ENCODE data around the gene OR52K1. TPM values are rescaled to one million over a fixed set of nuclear protein-coding genes. Genes with fewer than 3 reads are reported as not detected.

Gene OR52K1
- not detected for total RNA-seq
- 0.01 TPM for polyA plus RNA-seq (2013, experiment 1 of 2)
- 0.01 TPM for polyA plus RNA-seq (2013, experiment 2 of 2)
- total RNA-seq, result 0 to 0.70 (median 0) reads per million in 172 experiments

GRCh38 chr11:4482445-4482844 is at the start of gene OR52K1:
Gene OR52K1, plus strand, starts transcription at chr11:4482646. Its CDS starts 6,255 bp downstream, at chr11:4488901.
- H3K27me3 Mint-ChIP-seq, result peaks cover 7% of the 10 kb centered on the region

GRCh38 chr11:4433856-4434255 is 48.6 kb upstream of the OR52K1 start:
- intact Hi-C loops (cut with DNase I, micrococcal nuclease), result no loop called here
- H3K4me1 Mint-ChIP-seq (ENCODE audit: low read depth), result no peaks in the 10 kb centered on the region
- H3K36me3 ChIP-seq (ENCODE audit: insufficient read depth, low read length), result no peaks in the 10 kb centered on the region
- no peak overlapping the region for H3K27ac Mint-ChIP-seq
- peaks cover 0 to 6% of the 10 kb centered on the region in 2 experiments for H3K27me3 ChIP-seq (ENCODE audit: control insufficient read depth in 1 of 2, insufficient read depth in 2 of 2, low read length in 2 of 2)
- ATAC-seq (ENCODE audit: poor library complexity) (no peak), DNase-seq (peak in 2 of 14 experiments; percentile 27 to 48)
- no peak overlapping the region for H3K27ac ChIP-seq (ENCODE audit: low read depth in 1 of 2, low read length in 2 of 2)
- CTCF ChIA-PET, result no interaction called here
- POLR2A ChIA-PET, result no interaction called here
- H3K9me3 ChIP-seq (ENCODE audit: control insufficient read depth in 1 of 2, insufficient read depth in 1 of 2, low read length in 2 of 2), result no peaks in the 10 kb centered on the region
- H3K9me3 Mint-ChIP-seq, result no peaks in the 10 kb centered on the region
- H3K36me3 Mint-ChIP-seq (ENCODE audit: low read depth), result no peaks in the 10 kb centered on the region
- H3K27me3 Mint-ChIP-seq, result peaks cover 44% of the 10 kb centered on the region
- H3K4me1 ChIP-seq (ENCODE audit: insufficient read depth, low read length), result no peaks in the 10 kb centered on the region
- H3K4me3 ChIP-seq (ENCODE audit: low read length), result no peak overlapping the region
- H3K4me3 Mint-ChIP-seq, result no peak overlapping the region
- TF ChIP-seq, protein P1, sequence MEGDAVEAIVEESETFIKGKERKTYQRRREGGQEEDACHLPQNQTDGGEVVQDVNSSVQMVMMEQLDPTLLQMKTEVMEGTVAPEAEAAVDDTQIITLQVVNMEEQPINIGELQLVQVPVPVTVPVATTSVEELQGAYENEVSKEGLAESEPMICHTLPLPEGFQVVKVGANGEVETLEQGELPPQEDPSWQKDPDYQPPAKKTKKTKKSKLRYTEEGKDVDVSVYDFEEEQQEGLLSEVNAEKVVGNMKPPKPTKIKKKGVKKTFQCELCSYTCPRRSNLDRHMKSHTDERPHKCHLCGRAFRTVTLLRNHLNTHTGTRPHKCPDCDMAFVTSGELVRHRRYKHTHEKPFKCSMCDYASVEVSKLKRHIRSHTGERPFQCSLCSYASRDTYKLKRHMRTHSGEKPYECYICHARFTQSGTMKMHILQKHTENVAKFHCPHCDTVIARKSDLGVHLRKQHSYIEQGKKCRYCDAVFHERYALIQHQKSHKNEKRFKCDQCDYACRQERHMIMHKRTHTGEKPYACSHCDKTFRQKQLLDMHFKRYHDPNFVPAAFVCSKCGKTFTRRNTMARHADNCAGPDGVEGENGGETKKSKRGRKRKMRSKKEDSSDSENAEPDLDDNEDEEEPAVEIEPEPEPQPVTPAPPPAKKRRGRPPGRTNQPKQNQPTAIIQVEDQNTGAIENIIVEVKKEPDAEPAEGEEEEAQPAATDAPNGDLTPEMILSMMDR (IDR thresholded peaks at IDR 0.05), result no peak

More at GRCh38 chr11:4482445-4482844, at the start of gene OR52K1:
- no peaks in the 10 kb centered on the region for H3K36me3 Mint-ChIP-seq (ENCODE audit: low read depth)
- intact Hi-C loops (cut with DNase I, micrococcal nuclease), result no loop called here
- no peak within 1 kb of the TSS for H3K4me3 ChIP-seq (ENCODE audit: low read length)
- no peaks in the 10 kb centered on the region for H3K4me1 Mint-ChIP-seq (ENCODE audit: low read depth)
- H3K27ac Mint-ChIP-seq, result no peak within 1 kb of the TSS
- H3K9me3 Mint-ChIP-seq, result no peaks in the 10 kb centered on the region
- no peak within 1 kb of the TSS for H3K27ac ChIP-seq (ENCODE audit: low read depth in 1 of 2, low read length in 2 of 2)
- ATAC-seq (ENCODE audit: poor library complexity) (no peak), DNase-seq (peak in 2 of 14 experiments; percentile 13 to 16)
- H3K36me3 ChIP-seq (ENCODE audit: insufficient read depth, low read length), result no peaks in the 10 kb centered on the region
- ChIA-PET POLR2A (no interaction called here), CTCF (no interaction called here)
- no peaks in the 10 kb centered on the region for H3K4me1 ChIP-seq (ENCODE audit: insufficient read depth, low read length)
- H3K9me3 ChIP-seq (ENCODE audit: control insufficient read depth in 1 of 2, insufficient read depth in 1 of 2, low read length in 2 of 2), result no peaks in the 10 kb centered on the region
- H3K27me3 ChIP-seq (ENCODE audit: control insufficient read depth in 1 of 2, insufficient read depth in 2 of 2, low read length in 2 of 2), result peaks cover 4 to 5% of the 10 kb centered on the region in 2 experiments
- TF ChIP-seq, protein P1 (IDR thresholded peaks at IDR 0.05), result no peak
- H3K4me3 Mint-ChIP-seq, result no peak within 1 kb of the TSS

DNA sequence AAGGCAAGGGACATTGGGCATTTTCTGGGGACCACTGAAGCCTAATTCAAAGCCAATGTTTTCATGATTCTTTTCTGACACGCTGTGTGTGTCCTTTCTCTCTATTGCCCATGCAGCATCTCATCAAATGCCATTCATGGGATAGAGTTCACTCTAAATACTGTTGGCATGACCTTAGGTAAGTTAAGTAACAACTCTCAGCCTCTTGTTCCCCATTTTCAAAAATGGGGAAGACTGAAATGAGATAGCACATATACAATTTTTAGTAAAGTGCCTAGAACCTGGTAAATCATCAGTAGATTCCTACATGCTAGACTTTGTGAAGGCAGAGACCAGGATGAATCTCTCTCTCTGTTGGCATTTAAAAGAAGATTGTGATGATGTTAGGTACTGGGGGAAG is 46.0 kb upstream of the OR52K1 start:
- ChIA-PET CTCF (no interaction called here), POLR2A (no interaction called here)
- ATAC-seq (ENCODE audit: poor library complexity) (no peak), DNase-seq (no peak)
- Histone ChIP-seq H3K36me3 (ENCODE audit: insufficient read depth, low read length) (no peaks in the 10 kb centered on the region), H3K4me3 (ENCODE audit: low read length) (no peak overlapping the region), H3K27me3 (ENCODE audit: control insufficient read depth in 1 of 2, insufficient read depth in 2 of 2, low read length in 2 of 2) (peaks cover 0 to 6% of the 10 kb centered on the region in 2 experiments), H3K4me1 (ENCODE audit: insufficient read depth, low read length) (no peaks in the 10 kb centered on the region), H3K9me3 (ENCODE audit: control insufficient read depth in 1 of 2, insufficient read depth in 1 of 2, low read length in 2 of 2) (no peaks in the 10 kb centered on the region), H3K27ac (ENCODE audit: low read depth in 1 of 2, low read length in 2 of 2) (no peak overlapping the region)
- H3K4me3 Mint-ChIP-seq, result no peak overlapping the region
- no peaks in the 10 kb centered on the region for H3K4me1 Mint-ChIP-seq (ENCODE audit: low read depth)
- TF ChIP-seq, protein P1 (IDR thresholded peaks at IDR 0.05), result no peak
- H3K9me3 Mint-ChIP-seq, result no peaks in the 10 kb centered on the region
- H3K27me3 Mint-ChIP-seq, result peaks cover 37% of the 10 kb centered on the region
- intact Hi-C loops (cut with DNase I, micrococcal nuclease), result no loop called here
- no peaks in the 10 kb centered on the region for H3K36me3 Mint-ChIP-seq (ENCODE audit: low read depth)
- H3K27ac Mint-ChIP-seq, result no peak overlapping the region
